ENCODE data around the gene RORB. TPM values are rescaled to one million over a fixed set of nuclear protein-coding genes. Genes with fewer than 3 reads are reported as not detected.
A peak's percentile ranks its signal among the peaks of the same experiment; 100 is the strongest.

The RORB gene
- total RNA-seq, 1 experiment from 2014 or later: 8.7 TPM

- Mint-ChIP-seq H3K27ac (no peak overlapping the region), H3K27me3 (ENCODE audit: low read depth) (peaks cover 42% of the 10 kb centered on the region), H3K36me3 (no peaks in the 10 kb centered on the region), H3K9me3 (no peaks in the 10 kb centered on the region), H3K4me1 (peaks cover 40% of the 10 kb centered on the region), H3K4me3 (peak overlapping the region; percentile 82)
- POLR2A ChIA-PET: no interaction called here
- CTCF ChIA-PET: interaction anchor here (0.7 to 1.6 kb wide), 2 partner anchors 12 to 71 kb away, joined by 3 read pairs; no protein-coding TSS in a partner anchor
- TF ChIP-seq, protein P1, sequence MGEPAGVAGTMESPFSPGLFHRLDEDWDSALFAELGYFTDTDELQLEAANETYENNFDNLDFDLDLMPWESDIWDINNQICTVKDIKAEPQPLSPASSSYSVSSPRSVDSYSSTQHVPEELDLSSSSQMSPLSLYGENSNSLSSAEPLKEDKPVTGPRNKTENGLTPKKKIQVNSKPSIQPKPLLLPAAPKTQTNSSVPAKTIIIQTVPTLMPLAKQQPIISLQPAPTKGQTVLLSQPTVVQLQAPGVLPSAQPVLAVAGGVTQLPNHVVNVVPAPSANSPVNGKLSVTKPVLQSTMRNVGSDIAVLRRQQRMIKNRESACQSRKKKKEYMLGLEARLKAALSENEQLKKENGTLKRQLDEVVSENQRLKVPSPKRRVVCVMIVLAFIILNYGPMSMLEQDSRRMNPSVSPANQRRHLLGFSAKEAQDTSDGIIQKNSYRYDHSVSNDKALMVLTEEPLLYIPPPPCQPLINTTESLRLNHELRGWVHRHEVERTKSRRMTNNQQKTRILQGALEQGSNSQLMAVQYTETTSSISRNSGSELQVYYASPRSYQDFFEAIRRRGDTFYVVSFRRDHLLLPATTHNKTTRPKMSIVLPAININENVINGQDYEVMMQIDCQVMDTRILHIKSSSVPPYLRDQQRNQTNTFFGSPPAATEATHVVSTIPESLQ (CRISPR knock-in tag; IDR thresholded peaks at IDR 0.05): no peak
- no peak for TF ChIP-seq EMX1 (CRISPR knock-in tag; IDR thresholded peaks at IDR 0.05)
- TF ChIP-seq KAT7 (CRISPR knock-in tag; IDR thresholded peaks at IDR 0.05; ENCODE audit: borderline replicate concordance): no peak
- TF ChIP-seq USF2 (CRISPR knock-in tag; IDR thresholded peaks at IDR 0.05): no peak
- no peak for TF ChIP-seq ESRRA (CRISPR knock-in tag; IDR thresholded peaks at IDR 0.05; ENCODE audit: borderline replicate concordance)
- TF ChIP-seq CREM (CRISPR knock-in tag; IDR thresholded peaks at IDR 0.05): no peak; the same call in 1 of the 2 replicates
- no peak for TF ChIP-seq HMGA2 (CRISPR knock-in tag; IDR thresholded peaks at IDR 0.05)
- no peak for TF ChIP-seq NFYB (CRISPR knock-in tag; conservative IDR thresholded peaks at IDR 0.05; ENCODE audit: low read depth)
- TF ChIP-seq, protein P2, sequence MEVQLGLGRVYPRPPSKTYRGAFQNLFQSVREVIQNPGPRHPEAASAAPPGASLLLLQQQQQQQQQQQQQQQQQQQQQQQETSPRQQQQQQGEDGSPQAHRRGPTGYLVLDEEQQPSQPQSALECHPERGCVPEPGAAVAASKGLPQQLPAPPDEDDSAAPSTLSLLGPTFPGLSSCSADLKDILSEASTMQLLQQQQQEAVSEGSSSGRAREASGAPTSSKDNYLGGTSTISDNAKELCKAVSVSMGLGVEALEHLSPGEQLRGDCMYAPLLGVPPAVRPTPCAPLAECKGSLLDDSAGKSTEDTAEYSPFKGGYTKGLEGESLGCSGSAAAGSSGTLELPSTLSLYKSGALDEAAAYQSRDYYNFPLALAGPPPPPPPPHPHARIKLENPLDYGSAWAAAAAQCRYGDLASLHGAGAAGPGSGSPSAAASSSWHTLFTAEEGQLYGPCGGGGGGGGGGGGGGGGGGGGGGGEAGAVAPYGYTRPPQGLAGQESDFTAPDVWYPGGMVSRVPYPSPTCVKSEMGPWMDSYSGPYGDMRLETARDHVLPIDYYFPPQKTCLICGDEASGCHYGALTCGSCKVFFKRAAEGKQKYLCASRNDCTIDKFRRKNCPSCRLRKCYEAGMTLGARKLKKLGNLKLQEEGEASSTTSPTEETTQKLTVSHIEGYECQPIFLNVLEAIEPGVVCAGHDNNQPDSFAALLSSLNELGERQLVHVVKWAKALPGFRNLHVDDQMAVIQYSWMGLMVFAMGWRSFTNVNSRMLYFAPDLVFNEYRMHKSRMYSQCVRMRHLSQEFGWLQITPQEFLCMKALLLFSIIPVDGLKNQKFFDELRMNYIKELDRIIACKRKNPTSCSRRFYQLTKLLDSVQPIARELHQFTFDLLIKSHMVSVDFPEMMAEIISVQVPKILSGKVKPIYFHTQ (CRISPR knock-in tag; IDR thresholded peaks at IDR 0.05): no peak
- TF ChIP-seq ERG (CRISPR knock-in tag; IDR thresholded peaks at IDR 0.05): no peak
- no peak for TF ChIP-seq NR1H2 (CRISPR knock-in tag; IDR thresholded peaks at IDR 0.05)
- TF ChIP-seq RORB (CRISPR knock-in tag; IDR thresholded peaks at IDR 0.05): no peak
- TF ChIP-seq TEAD4 (CRISPR knock-in tag; IDR thresholded peaks at IDR 0.05): no peak
- TF ChIP-seq TCF7 (CRISPR knock-in tag; IDR thresholded peaks at IDR 0.05; ENCODE audit: low read depth): no peak
- TF ChIP-seq, protein P3, sequence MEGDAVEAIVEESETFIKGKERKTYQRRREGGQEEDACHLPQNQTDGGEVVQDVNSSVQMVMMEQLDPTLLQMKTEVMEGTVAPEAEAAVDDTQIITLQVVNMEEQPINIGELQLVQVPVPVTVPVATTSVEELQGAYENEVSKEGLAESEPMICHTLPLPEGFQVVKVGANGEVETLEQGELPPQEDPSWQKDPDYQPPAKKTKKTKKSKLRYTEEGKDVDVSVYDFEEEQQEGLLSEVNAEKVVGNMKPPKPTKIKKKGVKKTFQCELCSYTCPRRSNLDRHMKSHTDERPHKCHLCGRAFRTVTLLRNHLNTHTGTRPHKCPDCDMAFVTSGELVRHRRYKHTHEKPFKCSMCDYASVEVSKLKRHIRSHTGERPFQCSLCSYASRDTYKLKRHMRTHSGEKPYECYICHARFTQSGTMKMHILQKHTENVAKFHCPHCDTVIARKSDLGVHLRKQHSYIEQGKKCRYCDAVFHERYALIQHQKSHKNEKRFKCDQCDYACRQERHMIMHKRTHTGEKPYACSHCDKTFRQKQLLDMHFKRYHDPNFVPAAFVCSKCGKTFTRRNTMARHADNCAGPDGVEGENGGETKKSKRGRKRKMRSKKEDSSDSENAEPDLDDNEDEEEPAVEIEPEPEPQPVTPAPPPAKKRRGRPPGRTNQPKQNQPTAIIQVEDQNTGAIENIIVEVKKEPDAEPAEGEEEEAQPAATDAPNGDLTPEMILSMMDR (IDR thresholded peaks at IDR 0.05): no peak
- TF ChIP-seq GTF2I (CRISPR knock-in tag; conservative IDR thresholded peaks at IDR 0.05): no peak
- no peak for TF ChIP-seq ZNF671 (CRISPR knock-in tag; IDR thresholded peaks at IDR 0.05)
- TF ChIP-seq ATF3 (CRISPR knock-in tag; conservative IDR thresholded peaks at IDR 0.05): no peak
- TF ChIP-seq, protein P4, sequence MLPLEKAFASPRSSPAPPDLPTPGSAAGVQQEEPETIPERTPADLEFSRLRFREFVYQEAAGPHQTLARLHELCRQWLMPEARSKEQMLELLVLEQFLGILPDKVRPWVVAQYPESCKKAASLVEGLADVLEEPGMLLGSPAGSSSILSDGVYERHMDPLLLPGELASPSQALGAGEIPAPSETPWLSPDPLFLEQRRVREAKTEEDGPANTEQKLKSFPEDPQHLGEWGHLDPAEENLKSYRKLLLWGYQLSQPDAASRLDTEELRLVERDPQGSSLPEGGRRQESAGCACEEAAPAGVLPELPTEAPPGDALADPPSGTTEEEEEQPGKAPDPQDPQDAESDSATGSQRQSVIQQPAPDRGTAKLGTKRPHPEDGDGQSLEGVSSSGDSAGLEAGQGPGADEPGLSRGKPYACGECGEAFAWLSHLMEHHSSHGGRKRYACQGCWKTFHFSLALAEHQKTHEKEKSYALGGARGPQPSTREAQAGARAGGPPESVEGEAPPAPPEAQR (CRISPR knock-in tag; IDR thresholded peaks at IDR 0.05): no peak
- TF ChIP-seq ATF1 (CRISPR knock-in tag; IDR thresholded peaks at IDR 0.05): no peak
- 0 out of 2 replicates have a peak, but pooled peaks have one; percentile 1 for ATAC-seq
- peak; percentile 30 for DNase-seq (ENCODE audit: low spot score)
Observed at GRCh38 chr9:74499111-74499601, 2.0 kb downstream of the RORB start.
